Mucosa of stomach (tissue), 1 donor: Measurements from ENCODE around the gene RAPGEF5.

Experiments
- H3K27me3 ChIP-seq: one replicate; pipeline ENCODE4 v1.7.0; 2013; ENCODE audit warnings: mild to moderate bottlenecking, low read length; ENCODE audit not compliant: control insufficient read depth, insufficient read depth
- H3K36me3 ChIP-seq: one replicate; pipeline ENCODE4 v1.7.0; 2013; ENCODE audit warnings: low read length; ENCODE audit not compliant: control insufficient read depth, insufficient read depth
- H3K4me1 ChIP-seq: one replicate; pipeline ENCODE4 v1.7.0; 2013; ENCODE audit warnings: mild to moderate bottlenecking, low read length; ENCODE audit not compliant: control insufficient read depth, insufficient read depth
- H3K4me3 ChIP-seq: one replicate; pipeline ENCODE4 v1.7.0; 2013; ENCODE audit warnings: low read length
- H3K9ac ChIP-seq: one replicate; pipeline ENCODE4 v1.7.0; 2013; ENCODE audit warnings: mild to moderate bottlenecking, low read length, moderate library complexity
- H3K9me3 ChIP-seq: one replicate; pipeline ENCODE4 v1.7.0; 2013; ENCODE audit warnings: mild to moderate bottlenecking, low read length, moderate library complexity; ENCODE audit not compliant: control insufficient read depth
- donor health status: Pancreatic carcinoma.

The RAPGEF5 gene

DNA sequence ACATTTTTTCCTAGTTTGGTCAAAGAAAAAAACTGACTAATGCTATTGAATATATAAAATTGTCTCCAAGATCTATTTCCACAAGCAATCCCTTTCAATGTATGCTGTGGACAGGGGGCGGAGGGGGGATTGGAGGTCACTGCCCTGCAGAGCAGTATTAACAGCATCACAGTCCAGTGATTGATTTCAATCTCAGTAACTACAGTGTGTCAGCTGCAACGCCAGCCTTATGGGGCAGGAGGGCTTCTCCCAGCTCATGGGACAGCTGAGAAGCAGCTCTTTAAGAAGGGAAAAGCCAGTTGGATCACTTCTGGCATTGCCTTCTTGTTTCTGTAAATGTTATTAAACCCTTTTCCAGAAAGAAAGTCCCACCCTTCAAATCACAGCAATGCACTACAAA is 65.0 kb downstream of the RAPGEF5 start:
- no peaks in the 10 kb centered on the region for H3K36me3 ChIP-seq
- no peak overlapping the region for H3K4me3 ChIP-seq
- no peaks in the 10 kb centered on the region for H3K4me1 ChIP-seq
- H3K9me3 ChIP-seq: no peaks in the 10 kb centered on the region
- H3K9ac ChIP-seq: no peak overlapping the region
- H3K27me3 ChIP-seq: no peaks in the 10 kb centered on the region

- Histone ChIP-seq H3K9me3 (no peaks in the 10 kb centered on the region), H3K9ac (no peak overlapping the region), H3K27me3 (no peaks in the 10 kb centered on the region), H3K36me3 (no peaks in the 10 kb centered on the region), H3K4me1 (no peaks in the 10 kb centered on the region), H3K4me3 (no peak overlapping the region)
These were observed 68.8 kb downstream of the RAPGEF5 start for GRCh38 chr7:22288202-22288601.

DNA sequence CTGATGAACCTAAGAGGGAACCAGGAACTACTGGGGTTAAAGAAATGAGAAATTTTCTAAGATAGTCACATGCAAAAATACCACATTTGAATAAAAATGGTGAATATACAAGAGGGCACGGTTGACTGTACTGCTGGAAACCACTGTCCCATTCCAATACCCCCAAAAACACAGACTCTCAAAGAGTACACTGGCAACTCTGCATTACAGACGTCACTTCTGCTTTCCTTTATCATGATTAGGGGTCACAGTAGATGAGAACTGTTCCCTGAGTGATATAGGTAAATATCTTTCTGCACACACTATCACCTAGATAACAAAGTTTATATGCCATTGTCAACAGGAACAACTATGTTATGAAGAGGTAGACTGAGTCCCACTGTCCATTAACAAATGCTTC is 69.5 kb downstream of the RAPGEF5 start:
- no peak overlapping the region for H3K9ac ChIP-seq
- H3K27me3 ChIP-seq: no peaks in the 10 kb centered on the region
- H3K36me3 ChIP-seq: no peaks in the 10 kb centered on the region
- no peak overlapping the region for H3K4me3 ChIP-seq
- H3K4me1 ChIP-seq: no peaks in the 10 kb centered on the region
- H3K9me3 ChIP-seq: no peaks in the 10 kb centered on the region

GRCh38 chr7:22286436-22286835 is 70.5 kb downstream of the RAPGEF5 start:
- H3K27me3 ChIP-seq: no peaks in the 10 kb centered on the region
- no peaks in the 10 kb centered on the region for H3K4me1 ChIP-seq
- H3K4me3 ChIP-seq: no peak overlapping the region
- no peaks in the 10 kb centered on the region for H3K9me3 ChIP-seq
- H3K9ac ChIP-seq: no peak overlapping the region
- no peaks in the 10 kb centered on the region for H3K36me3 ChIP-seq

- Histone ChIP-seq H3K4me3 (no peak overlapping the region), H3K4me1 (no peaks in the 10 kb centered on the region), H3K27me3 (no peaks in the 10 kb centered on the region), H3K36me3 (no peaks in the 10 kb centered on the region), H3K9me3 (no peaks in the 10 kb centered on the region), H3K9ac (no peak overlapping the region)
These were observed 75.5 kb downstream of the RAPGEF5 start for GRCh38 chr7:22281481-22281880.

- Histone ChIP-seq H3K4me1 (no peaks in the 10 kb centered on the region), H3K27me3 (no peaks in the 10 kb centered on the region), H3K9ac (no peak overlapping the region), H3K4me3 (no peak overlapping the region), H3K36me3 (no peaks in the 10 kb centered on the region), H3K9me3 (no peaks in the 10 kb centered on the region)
These were observed 76.9 kb downstream of the RAPGEF5 start for GRCh38 chr7:22280031-22280430.

DNA sequence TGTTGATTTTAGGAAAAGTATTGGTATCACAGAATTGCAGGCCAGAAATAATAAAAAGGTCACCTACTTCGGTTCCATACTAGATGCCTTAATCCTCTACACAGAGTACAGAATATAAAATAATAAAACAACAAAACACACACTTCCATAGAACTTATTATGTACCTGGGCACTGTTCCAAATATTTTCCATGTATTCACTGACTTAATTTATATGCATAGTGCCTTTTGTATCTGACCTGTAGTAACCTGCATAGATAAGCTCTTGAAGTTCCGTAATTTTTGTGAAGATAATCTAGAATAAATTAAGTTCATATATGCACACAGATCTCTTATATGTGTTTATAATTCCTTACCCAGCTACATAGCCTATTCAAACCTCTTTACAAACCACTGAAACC is 78.3 kb downstream of the RAPGEF5 start:
- Histone ChIP-seq H3K9me3 (no peaks in the 10 kb centered on the region), H3K9ac (no peak overlapping the region), H3K36me3 (no peaks in the 10 kb centered on the region), H3K27me3 (no peaks in the 10 kb centered on the region), H3K4me3 (no peak overlapping the region), H3K4me1 (no peaks in the 10 kb centered on the region)

- no peaks in the 10 kb centered on the region for H3K27me3 ChIP-seq
- H3K36me3 ChIP-seq: no peaks in the 10 kb centered on the region
- H3K4me1 ChIP-seq: no peaks in the 10 kb centered on the region
- H3K9me3 ChIP-seq: no peaks in the 10 kb centered on the region
- H3K9ac ChIP-seq: no peak overlapping the region
- H3K4me3 ChIP-seq: no peak overlapping the region
These were observed 79.6 kb downstream of the RAPGEF5 start for GRCh38 chr7:22277375-22277774.

DNA sequence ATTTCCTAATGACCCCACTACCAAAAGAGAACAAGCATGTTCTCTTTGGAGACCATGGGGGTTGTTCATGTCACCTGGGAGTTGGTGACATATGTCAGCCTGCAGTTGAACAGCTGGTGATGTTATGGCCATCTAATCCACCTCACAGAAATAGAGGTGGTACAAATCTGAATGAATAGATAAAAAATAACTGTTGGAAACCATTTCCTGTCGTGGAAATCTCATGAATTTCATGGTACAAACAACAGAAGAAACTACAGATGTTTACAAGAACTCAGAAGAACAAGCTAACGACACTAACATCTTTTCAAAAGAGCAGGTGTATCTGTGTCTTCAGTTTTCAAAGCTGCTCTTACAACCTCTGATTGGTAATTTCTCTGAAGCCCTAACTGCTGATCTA is 81.3 kb downstream of the RAPGEF5 start:
- Histone ChIP-seq H3K9me3 (no peaks in the 10 kb centered on the region), H3K4me1 (no peaks in the 10 kb centered on the region), H3K9ac (no peak overlapping the region), H3K36me3 (no peaks in the 10 kb centered on the region), H3K27me3 (no peaks in the 10 kb centered on the region), H3K4me3 (no peak overlapping the region)

GRCh38 chr7:22271311-22271710 is 85.6 kb downstream of the RAPGEF5 start:
- Histone ChIP-seq H3K4me1 (no peaks in the 10 kb centered on the region), H3K27me3 (no peaks in the 10 kb centered on the region), H3K36me3 (no peaks in the 10 kb centered on the region), H3K4me3 (no peak overlapping the region), H3K9ac (no peak overlapping the region), H3K9me3 (no peaks in the 10 kb centered on the region)

- no peaks in the 10 kb centered on the region for H3K4me1 ChIP-seq
These were observed 86.6 kb downstream of the RAPGEF5 start for GRCh38 chr7:22270371-22270770.

DNA sequence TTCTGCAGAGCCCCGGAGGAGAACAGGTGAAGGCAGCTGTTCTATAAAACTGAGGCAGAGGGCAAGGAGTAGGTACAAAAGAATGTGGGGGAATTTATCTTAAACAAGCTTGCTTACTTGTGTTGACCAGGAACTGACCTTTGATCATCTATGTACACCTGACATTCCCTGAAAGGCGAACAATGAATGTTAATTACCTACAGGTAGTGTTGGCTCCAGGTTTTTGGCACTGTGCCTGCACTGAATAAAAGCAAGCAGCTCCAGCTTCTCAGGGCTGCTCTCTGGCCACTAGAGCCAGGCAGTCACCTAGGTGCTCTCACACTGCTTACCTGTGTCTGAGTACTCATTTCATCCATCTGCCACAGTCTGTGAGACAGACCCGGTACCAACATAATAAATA is 87.0 kb downstream of the RAPGEF5 start:
- Histone ChIP-seq H3K9ac (no peak overlapping the region), H3K9me3 (no peaks in the 10 kb centered on the region), H3K4me3 (no peak overlapping the region), H3K36me3 (no peaks in the 10 kb centered on the region), H3K4me1 (no peaks in the 10 kb centered on the region), H3K27me3 (no peaks in the 10 kb centered on the region)

More at GRCh38 chr7:22270371-22270770, 86.6 kb downstream of the RAPGEF5 start:
- H3K36me3 ChIP-seq: no peaks in the 10 kb centered on the region
- H3K9me3 ChIP-seq: no peaks in the 10 kb centered on the region
- H3K27me3 ChIP-seq: no peaks in the 10 kb centered on the region
- no peak overlapping the region for H3K4me3 ChIP-seq
- no peak overlapping the region for H3K9ac ChIP-seq

- H3K9ac ChIP-seq: no peak overlapping the region
- no peaks in the 10 kb centered on the region for H3K9me3 ChIP-seq
- H3K36me3 ChIP-seq: no peaks in the 10 kb centered on the region
- no peaks in the 10 kb centered on the region for H3K4me1 ChIP-seq
- H3K4me3 ChIP-seq: no peak overlapping the region
- H3K27me3 ChIP-seq: no peaks in the 10 kb centered on the region
These were observed 88.0 kb downstream of the RAPGEF5 start for GRCh38 chr7:22268884-22269421.
